CD4-positive, alpha-beta T cell treated with Interleukin-21 for 1 hour (primary cell): Measurements from ENCODE around the gene PTBP1.
"Not testable (repeated sequence)": the region's sequence is repeated elsewhere in the genome, so short reads cannot be mapped to it uniquely, and the experiment has no call there.

Experiments
- DNase-seq: peaks from one replicate; pipeline ENCODE4 v3.0.0-alpha.2; 2020

The PTBP1 gene

GRCh38 chr19:811506-812048 is 14.3 kb downstream of the PTBP1 start:
- DNase-seq: no peak

GRCh38 chr19:812049-812746 is 14.9 kb downstream of the PTBP1 start:
- no peak for DNase-seq

DNA sequence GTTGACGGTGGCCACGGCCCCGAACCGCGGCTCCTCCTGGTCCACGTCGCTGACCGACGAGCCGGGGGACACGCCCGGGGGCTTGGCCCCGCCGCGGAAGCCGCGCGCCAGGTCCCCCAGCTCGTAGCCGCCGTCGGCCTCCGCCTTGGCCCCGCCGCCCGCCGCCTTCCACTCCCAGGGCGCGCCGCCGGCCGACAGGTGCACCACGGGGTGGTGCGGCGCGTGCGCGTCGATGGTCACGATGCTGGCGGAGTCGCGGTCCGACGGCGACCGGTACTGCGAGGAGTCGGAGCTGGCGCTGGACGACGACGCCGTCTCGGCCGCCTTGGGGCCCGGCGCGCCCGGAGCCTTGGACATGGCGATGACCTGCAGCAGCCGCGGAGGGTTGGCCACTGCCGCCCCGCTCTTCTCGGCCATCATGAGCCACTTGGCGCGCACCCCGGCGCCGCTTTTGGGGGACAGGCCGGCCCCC is 15.5 kb downstream of the PTBP1 start:
- DNase-seq: no peak

- no peak for DNase-seq
These were observed 16.2 kb downstream of the PTBP1 start for GRCh38 chr19:813219-814151.

- no peak for DNase-seq
These were observed 17.2 kb downstream of the PTBP1 start for GRCh38 chr19:814152-815078.

- DNase-seq: no peak
These were observed 18.0 kb downstream of the PTBP1 start for GRCh38 chr19:815079-815774.

- no peak for DNase-seq
These were observed 18.7 kb downstream of the PTBP1 start for GRCh38 chr19:815775-816499.

GRCh38 chr19:816500-816857 is 19.2 kb downstream of the PTBP1 start:
- DNase-seq: no peak

- not testable (repeated sequence) for DNase-seq
These were observed 23.0 kb downstream of the PTBP1 start for GRCh38 chr19:820212-820611.

GRCh38 chr19:821231-821824 is 24.1 kb downstream of the PTBP1 start:
- no peak for DNase-seq

GRCh38 chr19:821825-822503 is 24.7 kb downstream of the PTBP1 start, which contains the start of gene PLPPR3:
Gene PLPPR3, minus strand, starts transcription at chr19:821955. Its CDS starts 396 bp downstream, at chr19:821559.
- DNase-seq: no peak

DNA sequence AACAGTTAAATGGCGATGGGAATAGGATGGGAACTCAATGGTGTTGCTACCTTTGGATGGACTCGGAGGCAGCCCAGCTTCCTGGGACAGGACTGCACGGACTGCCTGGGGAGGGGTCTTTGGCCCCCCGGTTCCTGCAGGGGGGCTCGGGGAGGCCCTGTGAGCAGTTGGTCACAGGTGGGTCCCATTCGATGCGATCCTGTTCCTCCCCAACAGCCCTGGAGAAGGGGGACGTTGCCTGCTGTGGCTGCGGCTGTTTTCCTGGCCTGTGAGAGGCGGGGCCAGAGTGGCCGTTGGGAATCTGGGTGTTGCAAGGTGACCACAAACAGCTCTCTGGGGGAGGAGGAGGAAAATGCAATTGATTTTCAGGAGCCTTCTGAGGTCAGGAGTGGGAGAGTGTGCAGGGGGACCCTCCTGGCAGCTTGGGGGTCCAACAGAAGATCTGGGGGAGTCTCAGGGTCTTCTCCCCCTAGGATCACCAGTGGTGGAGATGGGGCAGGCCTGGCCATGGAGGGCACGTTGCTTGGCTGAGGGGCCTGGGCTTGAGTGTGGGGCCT is 26.4 kb downstream of the PTBP1 start:
- no peak for DNase-seq

DNA sequence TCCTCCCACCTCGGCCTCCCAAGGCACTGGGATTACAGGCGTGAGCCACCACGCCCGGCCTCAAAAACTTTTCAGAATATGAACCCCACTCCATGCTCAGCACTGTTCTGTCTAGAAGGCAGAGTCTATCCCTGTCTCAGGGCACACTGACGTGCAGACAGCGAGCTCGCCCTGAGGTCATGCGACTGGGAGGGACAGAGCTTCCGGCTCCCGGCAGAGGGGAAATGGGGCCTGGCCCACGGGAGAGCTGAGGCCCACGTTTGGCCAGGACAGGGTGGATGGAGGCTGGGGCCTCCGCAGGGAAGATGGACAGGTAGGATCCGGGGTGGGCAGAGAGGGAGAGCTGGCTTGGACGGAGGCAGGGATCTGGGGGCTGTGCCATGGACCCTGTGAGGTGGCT is 27.6 kb downstream of the PTBP1 start:
- no peak for DNase-seq

DNA sequence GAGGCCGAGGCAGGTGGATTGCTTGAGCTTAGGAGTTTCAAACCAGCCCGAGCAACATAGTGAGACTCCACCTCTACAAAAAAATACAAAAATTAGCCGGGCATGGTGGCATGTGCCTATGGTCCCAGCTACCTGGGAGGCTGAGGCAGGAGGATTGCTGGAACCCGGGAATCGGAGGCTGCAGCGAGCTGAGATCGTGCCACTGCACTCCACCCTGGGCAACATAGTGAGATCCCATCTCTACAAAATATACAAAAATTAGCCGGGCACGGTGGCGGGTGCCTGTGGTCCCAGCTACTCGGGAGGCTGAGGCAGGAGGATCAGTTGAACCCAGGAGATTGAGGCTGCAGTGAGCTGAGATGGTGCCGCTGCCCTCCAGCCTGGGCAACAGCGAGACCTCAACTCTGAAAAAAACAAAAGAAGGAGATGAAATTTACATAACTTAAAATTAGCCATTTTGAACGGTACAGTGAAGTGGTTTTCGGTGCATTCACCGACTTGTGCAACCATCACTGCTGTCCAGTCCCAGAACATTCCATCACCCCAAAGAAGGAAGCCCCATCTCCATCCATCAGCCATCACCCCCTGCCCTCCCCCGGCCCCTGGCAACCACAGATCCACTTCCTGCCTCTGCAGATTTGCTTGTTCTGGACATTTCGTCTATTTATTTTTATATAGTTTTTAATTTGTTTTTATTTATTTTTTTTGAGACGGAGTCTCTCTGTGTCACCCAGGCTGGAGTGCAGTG is 28.8 kb downstream of the PTBP1 start:
- DNase-seq: no peak

GRCh38 chr19:827314-827709 is 30.1 kb downstream of the PTBP1 start:
- DNase-seq: no peak

GRCh38 chr19:827710-828321 is 30.6 kb downstream of the PTBP1 start, which contains the start of gene AZU1:
Gene AZU1, plus strand, starts transcription at chr19:827837. Its CDS starts 10 bp downstream, at chr19:827847.
- no peak for DNase-seq

DNA sequence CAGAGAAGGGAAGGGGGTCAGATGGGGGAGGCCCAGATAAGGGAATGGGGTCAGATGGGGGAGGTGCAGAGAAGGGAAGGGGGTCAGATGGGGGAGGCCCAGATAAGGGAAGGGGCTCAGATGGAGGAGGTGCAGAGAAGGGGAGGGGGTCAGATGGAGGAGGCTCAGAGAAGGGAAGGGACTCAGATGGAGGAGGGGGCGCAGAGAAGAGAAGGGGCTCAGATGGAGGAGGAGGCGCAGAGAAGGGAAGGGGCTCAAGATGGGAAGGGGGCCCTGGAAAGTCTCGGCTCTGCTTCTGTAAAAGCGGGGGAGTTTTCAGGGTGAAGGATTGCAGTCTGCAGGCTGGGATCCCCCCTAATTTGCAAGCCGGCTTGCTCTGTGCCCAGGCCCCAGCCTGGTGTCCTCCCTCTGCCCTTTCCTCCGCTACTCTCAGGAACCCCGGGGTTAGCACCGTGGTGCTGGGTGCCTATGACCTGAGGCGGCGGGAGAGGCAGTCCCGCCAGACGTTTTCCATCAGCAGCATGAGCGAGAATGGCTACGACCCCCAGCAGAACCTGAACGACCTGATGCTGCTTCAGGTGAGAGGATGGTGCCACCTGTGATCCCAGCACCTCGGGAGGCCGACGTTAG is 32.0 kb downstream of the PTBP1 start:
- DNase-seq: no peak
